VCaP (cell line): ENCODE data around the gene PTPN3.
A peak's percentile ranks its signal among the peaks of the same experiment; 100 is the strongest.

Experiments
- H3K27ac ChIP-seq: fragments of 450-650 bp; 2 replicates; pipeline ENCODE4 v1.5.1; 2017
- TF ChIP-seq, protein P1 (sequence below): fragments of 450-650 bp; conservative IDR thresholded peaks from 2 replicates; pipeline ENCODE4 v1.5.1; 2017; ENCODE audit warnings: mild to moderate bottlenecking, moderate library complexity

PTPN3 gene

DNA sequence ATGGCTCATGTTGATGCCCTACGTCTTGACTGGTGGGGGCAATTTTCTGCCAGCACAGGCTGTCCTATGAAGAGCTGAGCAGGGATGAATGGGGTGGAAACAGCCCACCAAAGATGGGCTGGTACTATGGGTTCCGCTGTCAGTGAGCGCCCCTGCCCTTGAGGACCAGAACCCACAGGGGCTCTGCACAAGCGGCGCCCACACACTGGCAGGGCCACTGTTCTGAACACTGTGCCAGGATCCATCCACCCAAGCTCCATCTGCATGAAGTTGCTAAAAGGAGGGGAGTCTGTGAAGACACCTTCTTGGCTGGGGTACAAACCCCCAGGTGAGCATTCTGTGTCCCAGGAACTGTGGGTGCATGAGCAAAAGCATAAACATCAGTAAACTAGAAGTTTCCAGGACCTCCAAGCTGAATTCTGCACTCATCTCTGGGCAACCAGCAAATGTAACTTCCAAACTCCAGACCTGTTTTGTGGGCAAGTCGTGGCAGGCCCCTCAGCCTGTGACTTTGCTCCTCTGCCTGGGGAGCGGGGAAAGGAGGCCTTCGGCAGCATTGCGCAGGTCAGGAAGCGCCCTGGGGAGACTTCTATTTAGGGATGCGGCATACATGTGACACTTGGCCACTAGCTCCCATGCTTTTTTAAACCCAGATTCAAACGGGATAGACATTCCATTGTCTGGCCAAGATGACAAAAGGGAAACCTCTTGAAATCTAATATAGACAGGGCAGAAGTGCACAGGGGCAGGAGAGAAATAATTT is 48.9 kb downstream of the PTPN3 start:
- TF ChIP-seq, protein P1, sequence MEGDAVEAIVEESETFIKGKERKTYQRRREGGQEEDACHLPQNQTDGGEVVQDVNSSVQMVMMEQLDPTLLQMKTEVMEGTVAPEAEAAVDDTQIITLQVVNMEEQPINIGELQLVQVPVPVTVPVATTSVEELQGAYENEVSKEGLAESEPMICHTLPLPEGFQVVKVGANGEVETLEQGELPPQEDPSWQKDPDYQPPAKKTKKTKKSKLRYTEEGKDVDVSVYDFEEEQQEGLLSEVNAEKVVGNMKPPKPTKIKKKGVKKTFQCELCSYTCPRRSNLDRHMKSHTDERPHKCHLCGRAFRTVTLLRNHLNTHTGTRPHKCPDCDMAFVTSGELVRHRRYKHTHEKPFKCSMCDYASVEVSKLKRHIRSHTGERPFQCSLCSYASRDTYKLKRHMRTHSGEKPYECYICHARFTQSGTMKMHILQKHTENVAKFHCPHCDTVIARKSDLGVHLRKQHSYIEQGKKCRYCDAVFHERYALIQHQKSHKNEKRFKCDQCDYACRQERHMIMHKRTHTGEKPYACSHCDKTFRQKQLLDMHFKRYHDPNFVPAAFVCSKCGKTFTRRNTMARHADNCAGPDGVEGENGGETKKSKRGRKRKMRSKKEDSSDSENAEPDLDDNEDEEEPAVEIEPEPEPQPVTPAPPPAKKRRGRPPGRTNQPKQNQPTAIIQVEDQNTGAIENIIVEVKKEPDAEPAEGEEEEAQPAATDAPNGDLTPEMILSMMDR, result no peak
- H3K27ac ChIP-seq, result no peak overlapping the region

DNA sequence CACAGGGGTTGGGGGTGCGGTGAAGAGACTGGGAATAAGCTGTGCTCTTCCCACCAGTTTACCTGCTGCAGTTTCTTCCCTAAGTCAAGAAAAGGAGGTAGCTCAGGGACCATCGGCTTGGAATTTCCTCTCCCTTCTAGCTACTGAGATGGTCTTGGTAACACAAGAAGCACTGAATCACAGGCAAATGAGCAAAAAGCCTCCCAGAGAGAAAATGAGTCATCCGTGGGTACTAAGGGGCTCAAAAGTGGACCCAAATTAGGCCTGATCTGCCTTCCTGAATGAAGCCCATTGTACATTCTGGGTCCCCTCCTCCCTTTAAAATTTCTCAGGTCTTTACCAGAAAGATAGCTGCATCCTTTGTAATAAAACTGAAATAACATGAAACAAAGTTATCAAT is 49.9 kb downstream of the PTPN3 start:
- TF ChIP-seq, protein P1, result no peak
- no peak overlapping the region for H3K27ac ChIP-seq

DNA sequence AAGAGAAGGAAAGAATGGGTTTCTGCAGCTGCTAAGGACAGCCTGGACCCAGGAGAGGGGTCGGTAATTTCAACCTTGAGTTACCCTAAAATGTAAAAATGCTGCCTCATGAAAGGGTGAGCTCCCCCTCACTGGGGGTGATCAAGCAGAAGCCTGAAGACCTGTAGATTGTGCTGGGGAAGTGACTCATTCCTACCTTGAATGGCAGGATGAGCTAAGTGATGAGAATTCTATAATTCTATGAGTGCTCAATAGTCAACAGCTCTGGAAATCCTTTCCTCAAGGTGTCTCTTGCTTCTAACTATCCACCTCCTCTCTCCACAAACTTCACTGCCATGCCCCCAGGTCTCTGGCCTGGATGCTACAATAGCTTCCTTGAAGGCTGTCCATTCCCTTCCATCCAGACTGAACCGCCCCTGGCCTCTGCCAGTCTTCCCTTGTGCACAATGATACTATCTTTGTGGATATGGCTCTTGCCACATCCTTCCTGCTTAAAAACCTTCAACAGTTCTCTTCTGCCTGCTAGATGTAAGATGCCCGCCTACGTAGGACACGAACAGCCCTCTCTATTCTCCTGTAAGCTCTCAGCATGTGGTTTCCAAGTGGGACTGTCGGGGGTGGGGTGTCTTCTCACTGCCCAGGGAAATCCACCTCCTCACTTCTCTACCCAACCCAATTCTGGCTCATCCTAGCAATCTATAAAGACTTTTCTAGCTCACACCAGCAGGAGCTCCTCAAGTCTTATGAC is 50.6 kb downstream of the PTPN3 start:
- no peak overlapping the region for H3K27ac ChIP-seq
- TF ChIP-seq, protein P1, result no peak

DNA sequence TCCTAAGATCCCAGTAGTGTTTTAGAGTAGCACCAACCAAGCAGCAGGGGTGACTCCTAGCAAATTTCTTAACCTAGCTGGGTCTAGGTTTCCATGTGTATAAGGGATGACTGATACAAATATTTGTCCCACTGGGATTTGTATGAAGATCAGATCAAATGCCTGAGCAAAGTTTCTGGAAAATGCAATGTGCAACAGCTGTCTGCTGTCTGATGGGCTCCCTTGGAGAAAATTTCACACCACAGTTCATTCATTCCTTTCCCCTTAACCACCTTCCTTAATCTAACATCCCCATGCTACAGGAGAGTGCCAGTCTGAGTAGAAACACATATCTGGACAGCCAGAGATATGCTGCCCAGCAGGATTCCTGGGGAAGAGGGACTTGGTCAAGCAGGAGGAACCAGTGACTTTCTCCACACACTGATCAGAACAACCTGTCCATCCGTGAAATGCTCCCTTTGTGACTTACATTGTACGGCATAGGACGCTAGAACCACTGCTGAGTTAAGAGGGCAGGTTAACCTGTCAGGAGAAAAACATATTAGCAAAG is 53.3 kb downstream of the PTPN3 start:
- TF ChIP-seq, protein P1, result no peak
- no peak overlapping the region for H3K27ac ChIP-seq

DNA sequence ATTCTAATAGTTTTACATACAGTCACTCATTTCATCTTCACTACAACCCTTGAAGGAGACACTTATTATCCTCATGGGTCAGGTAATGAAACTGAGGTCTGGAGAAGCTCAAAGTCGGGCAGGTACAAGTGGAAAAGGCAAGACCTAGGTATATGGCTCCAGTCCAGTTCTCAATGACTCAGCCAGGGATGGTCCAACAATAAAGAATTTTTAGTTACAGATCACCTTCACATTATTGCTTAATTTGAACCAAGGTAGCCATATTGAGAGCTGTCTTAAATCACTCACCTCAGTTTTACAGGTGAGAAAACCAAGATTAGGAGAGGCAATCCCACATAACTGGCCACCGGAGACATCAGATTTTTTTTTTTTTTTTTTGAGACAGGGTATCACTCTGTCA is 55.4 kb downstream of the PTPN3 start:
- TF ChIP-seq, protein P1, result no peak

DNA sequence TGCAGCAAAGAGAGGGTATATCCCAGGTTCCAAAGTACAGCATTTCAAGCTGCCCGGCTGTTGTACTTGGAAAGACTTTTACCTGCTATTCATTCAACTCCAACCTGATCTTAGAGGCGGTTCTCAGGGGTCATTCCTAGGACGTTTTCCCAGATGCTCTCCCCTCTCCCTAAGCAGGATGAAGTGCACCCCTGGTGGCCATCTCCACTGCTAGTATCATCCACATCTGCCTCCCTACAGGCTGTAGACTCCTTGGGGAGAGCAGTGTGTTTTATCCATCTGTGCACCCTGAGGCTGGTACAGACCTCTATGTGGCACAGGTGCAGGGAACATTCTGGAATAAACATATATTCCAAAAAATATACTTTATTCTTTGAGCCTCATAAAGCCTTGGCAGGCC is 56.8 kb downstream of the PTPN3 start:
- TF ChIP-seq, protein P1, result no peak
- H3K27ac ChIP-seq, result peak overlapping the region; percentile 26

More for the DNA sequence above, 55.4 kb downstream of the PTPN3 start:
- peak overlapping the region; percentile 26; the same call in 1 of the 2 replicates for H3K27ac ChIP-seq

DNA sequence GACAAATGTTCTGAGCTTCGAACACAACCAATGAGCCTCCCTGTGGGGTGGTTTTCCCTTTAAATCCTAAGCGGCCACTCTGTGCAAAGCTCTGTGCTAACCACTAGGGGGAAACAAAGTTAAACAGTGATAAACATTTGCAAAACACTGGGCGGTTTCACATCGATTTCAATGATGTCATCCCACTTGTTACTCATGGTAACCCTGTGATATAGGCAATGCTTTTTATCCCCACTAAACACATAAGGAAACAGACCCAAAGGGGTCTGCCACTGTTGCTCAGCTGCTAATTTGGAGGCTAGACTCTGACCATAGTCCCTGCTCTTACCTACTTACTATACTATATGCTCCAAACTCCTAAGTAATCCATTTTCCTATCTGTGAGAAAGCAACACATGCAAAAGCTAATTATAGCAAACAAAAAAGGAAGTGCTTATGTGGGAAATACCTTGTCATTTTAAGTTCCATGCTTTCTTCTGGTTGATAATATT is 57.3 kb downstream of the PTPN3 start:
- peak overlapping the region; percentile 26 for H3K27ac ChIP-seq
- TF ChIP-seq, protein P1, result peak; percentile 97
